GM23248 (cell line): ENCODE data around the gene PRPF18. TPM values are rescaled to one million over a fixed set of nuclear protein-coding genes. Genes with fewer than 3 reads are reported as not detected.

Source experiments
- DNase-seq: peaks from one replicate; pipeline ENCODE4 v3.0.0-alpha.2; 2015
- H2AFZ ChIP-seq: fragments of 200-600 bp; sonication (generic); 2 replicates; pipeline ENCODE4 v1.6.1; 2016; ENCODE audit warnings: antibody characterized with exemption
- H3F3A ChIP-seq: fragments of 200-600 bp; sonication (generic); 2 replicates; pipeline ENCODE4 v1.6.1; 2016; ENCODE audit warnings: mild to moderate bottlenecking, antibody characterized with exemption, mixed run types; ENCODE audit not compliant: insufficient read depth
- H3K27ac ChIP-seq: fragments of 200-600 bp; sonication (generic); 2 replicates; pipeline ENCODE4 v1.5.1; 2016; ENCODE audit warnings: mild to moderate bottlenecking
- H3K27me3 ChIP-seq: fragments of 200-600 bp; sonication (generic); replicated peaks from 2 replicates; pipeline ENCODE4 v1.6.1; 2016; ENCODE audit warnings: mild to moderate bottlenecking; ENCODE audit not compliant: insufficient read depth
- H3K36me3 ChIP-seq: fragments of 200-600 bp; sonication (generic); 2 replicates; pipeline ENCODE4 v1.6.1; 2016; ENCODE audit warnings: low read depth, mild to moderate bottlenecking
- H3K4me1 ChIP-seq: fragments of 200-600 bp; sonication (generic); 2 replicates; pipeline ENCODE4 v1.6.1; 2016; ENCODE audit warnings: mild to moderate bottlenecking; ENCODE audit not compliant: insufficient read depth
- H3K4me2 ChIP-seq: fragments of 200-600 bp; sonication (generic); one replicate; pipeline ENCODE4 v1.6.1; 2016; ENCODE audit warnings: mild to moderate bottlenecking; ENCODE audit not compliant: unreplicated experiment
- H3K4me3 ChIP-seq: fragments of 200-600 bp; sonication (generic); 2 replicates; pipeline ENCODE4 v1.5.1; 2016; ENCODE audit warnings: mild to moderate bottlenecking
- H3K79me2 ChIP-seq: fragments of 200-600 bp; sonication (generic); 2 replicates; pipeline ENCODE4 v1.6.1; 2016; ENCODE audit warnings: mild to moderate bottlenecking; ENCODE audit not compliant: insufficient read depth
- H3K9ac ChIP-seq: fragments of 200-600 bp; sonication (generic); 2 replicates; pipeline ENCODE4 v1.6.1; 2016; ENCODE audit warnings: mild to moderate bottlenecking
- H3K9me2 ChIP-seq: fragments of 200-600 bp; sonication (generic); 2 replicates; pipeline ENCODE4 v1.6.1; 2016; ENCODE audit warnings: mixed run types, mild to moderate bottlenecking, moderate library complexity; ENCODE audit not compliant: insufficient read depth
- H3K9me3 ChIP-seq: fragments of 200-600 bp; sonication (generic); one replicate; pipeline ENCODE4 v1.6.1; 2017; ENCODE audit warnings: low read depth
- H4K20me1 ChIP-seq: fragments of 200-600 bp; sonication (generic); 2 replicates; pipeline ENCODE4 v1.6.0; 2016; ENCODE audit not compliant: insufficient read depth
- EZH2 ChIP-seq: fragments of 200-600 bp; sonication (generic); IDR thresholded peaks from 2 replicates; pipeline ENCODE4 v1.6.1; 2018; ENCODE audit warnings: antibody characterized with exemption, mild to moderate bottlenecking; ENCODE audit not compliant: insufficient read depth, poor library complexity, severe bottlenecking
- EZH2phosphoT487 ChIP-seq: fragments of 200-600 bp; sonication (generic); IDR thresholded peaks from 2 replicates; pipeline ENCODE4 v1.6.1; 2018; ENCODE audit warnings: antibody characterized with exemption, moderate library complexity, mild to moderate bottlenecking, low read depth; ENCODE audit not compliant: insufficient read depth
- WGBS, 2 experiments: methylation state at CpG; one replicate each; pipeline ENCODE4 v1.1.6; 2015 to 2017; ENCODE audit warnings: low lambda C conversion rate in 2 of 2, low coverage in 1 of 2; ENCODE audit errors: missing lambda C conversion rate in 2 of 2; 5-methylcytosine and 5-hydroxymethylcytosine counted together
- in situ Hi-C: fragments of 300-500 bp; cut with MboI; formaldehyde crosslinking; loops from 2 replicates; pipeline ENCODE4 v1.15.0; 2020
- polyA plus RNA-seq: library from polyadenylated mRNA; unstranded; fragments of >200 nt; fragmentation: Nextera tagmentation; extraction: Ambion mirVana; gene quantifications from 2 replicates; pipeline ENCODE4 v1.2.1, GENCODE V29; 2016
- total RNA-seq: library from RNA; depleted of rRNA; stranded (reverse); fragments of >200 nt; shearing (Covaris generic); gene quantifications from 2 replicates; pipeline ENCODE4 v1.2.3, GENCODE V29; 2014

Gene PRPF18
- total and polyA plus RNA-seq, 2 experiments from 2014 or later: 21.8 to 30.2 TPM

- Histone ChIP-seq H3K4me3 (no peak overlapping the region), H3K9ac (no peak overlapping the region), H3K27ac (no peak overlapping the region), H3K9me3 (no peaks in the 10 kb centered on the region), H4K20me1 (no peaks in the 10 kb centered on the region), H3F3A (peaks cover 15% of the 10 kb centered on the region; the same call in 1 of the 2 replicates), H3K4me1 (peaks cover 4% of the 10 kb centered on the region; the same call in 1 of the 2 replicates), H3K9me2 (no peaks in the 10 kb centered on the region), H3K36me3 (peaks cover 11% of the 10 kb centered on the region; the same call in 1 of the 2 replicates), H3K79me2 (no peaks in the 10 kb centered on the region), H3K4me2 (no peak overlapping the region), H3K27me3 (no peaks in the 10 kb centered on the region), H2AFZ (no peak overlapping the region)
- WGBS, 2 experiments: 98 to 99% methylated on average over 4 of the region's 4 CpGs
- DNase-seq: no peak
- in situ Hi-C loops: loop anchor here (5.0 kb wide), 1 partner anchor 127 kb away; no protein-coding TSS in a partner anchor
- TF ChIP-seq EZH2: no peak
These were observed 68.1 kb downstream of the PRPF18 start for GRCh38 chr10:13654846-13655245.

GRCh38 chr10:13656337-13657100 is 69.8 kb downstream of the PRPF18 start:
- no peak for DNase-seq
- H3K36me3 ChIP-seq: peaks cover 11% of the 10 kb centered on the region; the same call in 1 of the 2 replicates
- H3K79me2 ChIP-seq: no peaks in the 10 kb centered on the region
- no peaks in the 10 kb centered on the region for H4K20me1 ChIP-seq
- H3K27me3 ChIP-seq: no peaks in the 10 kb centered on the region
- no peaks in the 10 kb centered on the region for H3K9me2 ChIP-seq
- no peaks in the 10 kb centered on the region for H3K9me3 ChIP-seq
- no peak overlapping the region for H3K4me2 ChIP-seq
- WGBS, 2 experiments: 94 to 96% methylated on average over 56 to 68 of the region's 68 CpGs
- no peak overlapping the region for H3K9ac ChIP-seq
- no peak overlapping the region for H3K27ac ChIP-seq
- peaks cover 23% of the 10 kb centered on the region for H3F3A ChIP-seq
- in situ Hi-C loops: loop anchor here (5.0 kb wide), 1 partner anchor 126 kb away; no protein-coding TSS in a partner anchor
- H3K4me1 ChIP-seq: peaks cover 14% of the 10 kb centered on the region
- no peak overlapping the region for H2AFZ ChIP-seq
- no peak overlapping the region for H3K4me3 ChIP-seq
- TF ChIP-seq EZH2 (no peak), EZH2phosphoT487 (no peak)

GRCh38 chr10:13657101-13657680 is 70.4 kb downstream of the PRPF18 start:
- 90 to 94% methylated on average over 31 to 49 of the region's 49 CpGs for WGBS, 2 experiments
- in situ Hi-C loops: loop anchor here (5.0 kb wide), 1 partner anchor 125 kb away; no protein-coding TSS in a partner anchor
- no peak for TF ChIP-seq EZH2
- no peak for TF ChIP-seq EZH2phosphoT487
- H3K79me2 ChIP-seq: no peaks in the 10 kb centered on the region
- H2AFZ ChIP-seq: no peak overlapping the region
- peaks cover 14% of the 10 kb centered on the region for H3K4me1 ChIP-seq
- no peak overlapping the region for H3K4me3 ChIP-seq
- no peaks in the 10 kb centered on the region for H4K20me1 ChIP-seq
- peaks cover 7% of the 10 kb centered on the region; the same call in 1 of the 2 replicates for H3K36me3 ChIP-seq
- H3K27me3 ChIP-seq: no peaks in the 10 kb centered on the region
- DNase-seq: no peak
- H3K9ac ChIP-seq: no peak overlapping the region
- no peak overlapping the region for H3K4me2 ChIP-seq
- no peak overlapping the region for H3K27ac ChIP-seq
- H3K9me3 ChIP-seq: no peaks in the 10 kb centered on the region
- H3K9me2 ChIP-seq: no peaks in the 10 kb centered on the region
- H3F3A ChIP-seq: peaks cover 18% of the 10 kb centered on the region

- Histone ChIP-seq H3K27me3 (no peaks in the 10 kb centered on the region), H2AFZ (no peak overlapping the region), H3K27ac (no peak overlapping the region), H3K9me2 (no peaks in the 10 kb centered on the region), H3K79me2 (no peaks in the 10 kb centered on the region), H3F3A (peaks cover 15% of the 10 kb centered on the region), H3K36me3 (peaks cover 5% of the 10 kb centered on the region; the same call in 1 of the 2 replicates), H3K4me2 (no peak overlapping the region), H3K9me3 (no peaks in the 10 kb centered on the region), H4K20me1 (no peaks in the 10 kb centered on the region), H3K4me3 (no peak overlapping the region), H3K4me1 (peaks cover 14% of the 10 kb centered on the region), H3K9ac (no peak overlapping the region)
- 91% methylated on average over 10 of the region's 10 CpGs for WGBS, 2 experiments
- in situ Hi-C loops: loop anchor here (5.0 kb wide), 1 partner anchor 124 kb away; no protein-coding TSS in a partner anchor
- DNase-seq: no peak
- TF ChIP-seq EZH2phosphoT487 (no peak), EZH2 (no peak)
These were observed 71.5 kb downstream of the PRPF18 start for GRCh38 chr10:13658264-13658663.
